ENCODE data around the gene PSMB11. TPM values are rescaled to one million over a fixed set of nuclear protein-coding genes. Genes with fewer than 3 reads are reported as not detected.

The PSMB11 gene
- total and polyA plus RNA-seq, 9 donors: not detected

- TF ChIP-seq CTCF (IDR thresholded peaks at IDR 0.05) (no peak), POLR2A (IDR thresholded peaks at IDR 0.05) (no peak), EP300 (IDR thresholded peaks at IDR 0.05) (no peak)
- no peaks in the 10 kb centered on the region for H3K36me3 ChIP-seq
Observed at GRCh38 chr14:22996768-22997654, 45.0 kb upstream of the PSMB11 start.

GRCh38 chr14:22997676-22998323 lies 44.2 kb upstream of the PSMB11 start:
- WGBS, 3 donors: 42 to 57% (median 52%) methylated on average over 9 of the region's 9 CpGs

More at GRCh38 chr14:22996768-22997654, 45.0 kb upstream of the PSMB11 start:
- DNase-seq: peak in 4 of 5 donors; percentile 54 to 72 (median 57)
- intact Hi-C loops (cut with DNase I): loop anchor here in 1 of 4 donors (5.0 kb wide), 1 partner anchor 55 kb away; no protein-coding TSS in a partner anchor
- Histone ChIP-seq H3K4me3 (no peak overlapping the region), H3K9me3 (no peaks in the 10 kb centered on the region), H3K4me1 (ENCODE audit: insufficient read depth) (peaks cover 7% of the 10 kb centered on the region), H3K27me3 (no peaks in the 10 kb centered on the region), H3K27ac (no peak overlapping the region)
- 20 to 29% (median 27%) methylated on average over 11 of the region's 11 CpGs for WGBS, 3 donors

GRCh38 chr14:22998329-22999012 lies 43.5 kb upstream of the PSMB11 start:
- Histone ChIP-seq H3K9me3 (no peaks in the 10 kb centered on the region), H3K4me1 (ENCODE audit: insufficient read depth) (peaks cover 7% of the 10 kb centered on the region), H3K27ac (no peak overlapping the region), H3K4me3 (no peak overlapping the region), H3K36me3 (no peaks in the 10 kb centered on the region), H3K27me3 (no peaks in the 10 kb centered on the region)
- DNase-seq: no peak
- 76 to 83% (median 82%) methylated on average over 16 of the region's 16 CpGs for WGBS, 3 donors
- intact Hi-C loops (cut with DNase I): loop anchor here in 1 of 4 donors (5.0 kb wide), 1 partner anchor 54 kb away; no protein-coding TSS in a partner anchor
- TF ChIP-seq CTCF (IDR thresholded peaks at IDR 0.05) (no peak), EP300 (IDR thresholded peaks at IDR 0.05) (no peak), POLR2A (IDR thresholded peaks at IDR 0.05) (no peak)

More at GRCh38 chr14:22997676-22998323, 44.2 kb upstream of the PSMB11 start:
- Histone ChIP-seq H3K27ac (no peak overlapping the region), H3K9me3 (no peaks in the 10 kb centered on the region), H3K4me1 (ENCODE audit: insufficient read depth) (peaks cover 7% of the 10 kb centered on the region), H3K36me3 (no peaks in the 10 kb centered on the region), H3K27me3 (no peaks in the 10 kb centered on the region), H3K4me3 (no peak overlapping the region)
- intact Hi-C loops (cut with DNase I): loop anchor here in 1 of 4 donors (5.0 kb wide), 1 partner anchor 55 kb away; no protein-coding TSS in a partner anchor
- no peak for TF ChIP-seq EP300 (IDR thresholded peaks at IDR 0.05)
- TF ChIP-seq POLR2A (IDR thresholded peaks at IDR 0.05): no peak
- TF ChIP-seq CTCF (IDR thresholded peaks at IDR 0.05): no peak
- no peak for DNase-seq

- WGBS, 3 donors: 97 to 98% (median 97%) methylated on average over 2 of the region's 2 CpGs
- H3K27me3 ChIP-seq: no peaks in the 10 kb centered on the region
- no peak for TF ChIP-seq EP300 (IDR thresholded peaks at IDR 0.05)
- TF ChIP-seq POLR2A (IDR thresholded peaks at IDR 0.05): no peak
- TF ChIP-seq CTCF (IDR thresholded peaks at IDR 0.05): no peak
- no peak overlapping the region for H3K27ac ChIP-seq
- peaks cover 4% of the 10 kb centered on the region for H3K4me1 ChIP-seq (ENCODE audit: insufficient read depth)
- DNase-seq: no peak
- H3K4me3 ChIP-seq: no peak overlapping the region
- no peaks in the 10 kb centered on the region for H3K36me3 ChIP-seq
- intact Hi-C loops (cut with DNase I): no loop called here
- H3K9me3 ChIP-seq: no peaks in the 10 kb centered on the region
Observed at GRCh38 chr14:23000860-23001259, 41.2 kb upstream of the PSMB11 start.
